Mesenchymal stem cell (in vitro differentiated cells and primary cell): Measurements from ENCODE around the gene KCNJ18.
"Not testable (repeated sequence)": the region's sequence is repeated elsewhere in the genome, so short reads cannot be mapped to it uniquely, and the experiment has no call there.

Experiments used
- DNase-seq: peaks from one replicate; pipeline ENCODE4 v3.0.0-alpha.2; 2013
- H2AFZ ChIP-seq: one replicate; pipeline ENCODE4 v1.6.1; 2013; ENCODE audit warnings: low read depth, mild to moderate bottlenecking, control low read depth, inconsistent platforms, low read length, moderate library complexity
- H2AK5ac ChIP-seq: 2 replicates; pipeline ENCODE4 v1.6.1; 2013; ENCODE audit warnings: low read length, moderate library complexity, mild to moderate bottlenecking, inconsistent platforms; ENCODE audit not compliant: severe bottlenecking
- H2BK120ac ChIP-seq: one replicate; pipeline ENCODE4 v1.6.1; 2013; ENCODE audit warnings: low read depth, mild to moderate bottlenecking, inconsistent platforms, low read length, moderate library complexity
- H2BK12ac ChIP-seq, 2 experiments: one replicate each; pipeline ENCODE4 v1.6.1; 2013; ENCODE audit warnings: inconsistent platforms in 2 of 2, low read length in 2 of 2, mild to moderate bottlenecking in 2 of 2, moderate library complexity in 2 of 2, control low read depth in 1 of 2
- H2BK15ac ChIP-seq: one replicate; pipeline ENCODE4 v1.6.1; 2013; ENCODE audit warnings: mild to moderate bottlenecking, low read depth, inconsistent platforms; ENCODE audit not compliant: poor library complexity, severe bottlenecking
- H2BK5ac ChIP-seq: 2 replicates; pipeline ENCODE4 v1.6.1; 2013; ENCODE audit warnings: low read depth, mild to moderate bottlenecking, low read length, control low read depth, inconsistent platforms; ENCODE audit not compliant: poor library complexity, severe bottlenecking
- H3K14ac ChIP-seq, 2 experiments: one replicate each; pipeline ENCODE4 v1.6.1; 2013; ENCODE audit warnings: inconsistent platforms in 2 of 2, low read length in 2 of 2, control low read depth in 1 of 2, mild to moderate bottlenecking in 1 of 2, moderate library complexity in 1 of 2
- H3K18ac ChIP-seq, 2 experiments: one replicate each; pipeline ENCODE4 v1.6.1; 2013; ENCODE audit warnings: inconsistent platforms in 2 of 2, low read length in 2 of 2, control low read depth in 1 of 2, low read depth in 1 of 2, mild to moderate bottlenecking in 1 of 2
- H3K23ac ChIP-seq, 2 experiments: one replicate each; pipeline ENCODE4 v1.6.1; 2013; ENCODE audit warnings: inconsistent platforms in 2 of 2, low read length in 2 of 2, mild to moderate bottlenecking in 2 of 2, moderate library complexity in 2 of 2, control low read depth in 1 of 2
- H3K27ac ChIP-seq: 2 replicates; pipeline ENCODE4 v1.5.1; 2013; ENCODE audit warnings: mild to moderate bottlenecking, moderate library complexity, low read length, control low read depth, inconsistent platforms; ENCODE audit not compliant: poor library complexity, severe bottlenecking
- H3K27me3 ChIP-seq, 2 experiments: 2 replicates each; pipeline versions ENCODE4 v1.6.1 to v1.7.0; 2013; ENCODE audit warnings: low read length in 2 of 2, mild to moderate bottlenecking in 2 of 2, moderate library complexity in 2 of 2, control low read depth in 1 of 2, inconsistent platforms in 1 of 2; ENCODE audit not compliant: control insufficient read depth in 1 of 2, insufficient read depth in 1 of 2
- H3K36me3 ChIP-seq, 2 experiments: 2 replicates each; pipeline versions ENCODE4 v1.6.1 to v1.7.0; 2013; ENCODE audit warnings: low read length in 2 of 2, control low read depth in 1 of 2, inconsistent platforms in 1 of 2, low read depth in 1 of 2, mild to moderate bottlenecking in 1 of 2; ENCODE audit not compliant: insufficient read depth in 2 of 2, control insufficient read depth in 1 of 2
- H3K4ac ChIP-seq, 2 experiments: one replicate each; pipeline ENCODE4 v1.6.1; 2013; ENCODE audit warnings: inconsistent platforms in 2 of 2, low read length in 2 of 2, mild to moderate bottlenecking in 2 of 2, moderate library complexity in 2 of 2, control low read depth in 1 of 2, low read depth in 1 of 2
- H3K4me1 ChIP-seq: 2 replicates; pipeline ENCODE4 v1.6.1; 2013; ENCODE audit warnings: low read depth, low read length, control low read depth; ENCODE audit not compliant: control insufficient read depth, insufficient read depth
- H3K4me2 ChIP-seq: 2 replicates; pipeline ENCODE4 v1.6.1; 2013; ENCODE audit warnings: low read length, mild to moderate bottlenecking, inconsistent platforms; ENCODE audit not compliant: poor library complexity, severe bottlenecking
- H3K4me3 ChIP-seq, 2 experiments: 2 replicates each; pipeline versions ENCODE4 v1.5.1 to v1.7.0; 2013; ENCODE audit warnings: low read length in 2 of 2, mild to moderate bottlenecking in 2 of 2, control low read depth in 1 of 2, low read depth in 1 of 2; ENCODE audit not compliant: insufficient read depth in 1 of 2
- H3K79me1 ChIP-seq: replicated peaks from 2 replicates; pipeline ENCODE4 v1.6.1; 2013; ENCODE audit warnings: mild to moderate bottlenecking, control low read depth, low read length, inconsistent platforms; ENCODE audit not compliant: poor library complexity, severe bottlenecking
- H3K9ac ChIP-seq: 2 replicates; pipeline ENCODE4 v1.7.0; 2013; ENCODE audit warnings: mild to moderate bottlenecking, low read length, moderate library complexity
- H3K9me3 ChIP-seq: 2 replicates; pipeline ENCODE4 v1.7.0; 2013; ENCODE audit warnings: mild to moderate bottlenecking, low read length; ENCODE audit not compliant: control insufficient read depth
- H4K8ac ChIP-seq: one replicate; pipeline ENCODE4 v1.6.1; 2013; ENCODE audit warnings: inconsistent platforms, mild to moderate bottlenecking, low read length, moderate library complexity
- H4K91ac ChIP-seq: one replicate; pipeline ENCODE4 v1.6.1; 2013; ENCODE audit warnings: mild to moderate bottlenecking, low read length, inconsistent platforms
- WGBS: methylation state at CpG from one replicate; pipeline ENCODE4 v1.1.7; 2013; ENCODE audit warnings: mixed read lengths; 5-methylcytosine and 5-hydroxymethylcytosine counted together

KCNJ18 gene

GRCh38 chr17:21669616-21670360, 22.5 kb upstream of the KCNJ18 start:
- H3K4ac ChIP-seq, H2BK120ac ChIP-seq, H3K18ac ChIP-seq, H2BK5ac ChIP-seq, H3K9me3 ChIP-seq, H4K91ac ChIP-seq, H3K36me3 ChIP-seq, H2BK15ac ChIP-seq, H3K4me3 ChIP-seq, H2AFZ ChIP-seq, H3K23ac ChIP-seq, H4K8ac ChIP-seq, H3K14ac ChIP-seq, H3K4me2 ChIP-seq, H2BK12ac ChIP-seq, H3K9ac ChIP-seq, H2AK5ac ChIP-seq, DNase-seq, H3K4me1 ChIP-seq, H3K79me1 ChIP-seq, H3K27ac ChIP-seq: not testable (repeated sequence)
- 73% methylated on average over 7 of the region's 10 CpGs for WGBS
- peaks cover 0 to 19% of the 10 kb centered on the region in 2 experiments for H3K27me3 ChIP-seq

- DNase-seq, H3K79me1 ChIP-seq, H2BK15ac ChIP-seq, H3K4me2 ChIP-seq, H2BK12ac ChIP-seq, H2BK5ac ChIP-seq, H3K9ac ChIP-seq, H3K14ac ChIP-seq, H4K91ac ChIP-seq, H3K27ac ChIP-seq, H2AK5ac ChIP-seq, H3K18ac ChIP-seq, H3K4ac ChIP-seq, H3K36me3 ChIP-seq, H4K8ac ChIP-seq, H3K4me1 ChIP-seq, H3K23ac ChIP-seq, H3K4me3 ChIP-seq, H2AFZ ChIP-seq, H3K9me3 ChIP-seq, H2BK120ac ChIP-seq: not testable (repeated sequence)
- 50% methylated on average over 8 of the region's 8 CpGs for WGBS
- H3K27me3 ChIP-seq = peaks cover 0 to 21% of the 10 kb centered on the region in 2 experiments
Measured at GRCh38 chr17:21670361-21671155, 21.8 kb upstream of the KCNJ18 start.

- H2BK12ac ChIP-seq, H3K4me3 ChIP-seq: not testable (repeated sequence)
Measured at GRCh38 chr17:21671437-21671836, 20.9 kb upstream of the KCNJ18 start.

GRCh38 chr17:21671871-21672270, 20.5 kb upstream of the KCNJ18 start:
- H3K4me2 ChIP-seq, H3K4me3 ChIP-seq, H2BK15ac ChIP-seq, H3K4ac ChIP-seq, H3K36me3 ChIP-seq, H3K79me1 ChIP-seq, H3K14ac ChIP-seq, H3K9ac ChIP-seq, H4K8ac ChIP-seq, H2AFZ ChIP-seq, H2BK5ac ChIP-seq, H4K91ac ChIP-seq, H2AK5ac ChIP-seq, H3K18ac ChIP-seq, H3K23ac ChIP-seq, H2BK12ac ChIP-seq, H3K4me1 ChIP-seq, H3K27ac ChIP-seq, H2BK120ac ChIP-seq, H3K9me3 ChIP-seq, DNase-seq: not testable (repeated sequence)
- H3K27me3 ChIP-seq = peaks cover 0 to 32% of the 10 kb centered on the region in 2 experiments
- WGBS = 54% methylated on average over 4 of the region's 4 CpGs

More at GRCh38 chr17:21671437-21671836, 20.9 kb upstream of the KCNJ18 start:
- H4K91ac ChIP-seq, H3K36me3 ChIP-seq, H3K9me3 ChIP-seq, H3K14ac ChIP-seq, H2BK120ac ChIP-seq, H3K23ac ChIP-seq, H4K8ac ChIP-seq, H2AFZ ChIP-seq, H3K79me1 ChIP-seq, H2BK5ac ChIP-seq, H2BK15ac ChIP-seq, H3K4ac ChIP-seq, H2AK5ac ChIP-seq, H3K18ac ChIP-seq, H3K4me2 ChIP-seq, H3K27ac ChIP-seq, H3K4me1 ChIP-seq, DNase-seq, H3K9ac ChIP-seq: not testable (repeated sequence)
- 68% methylated on average over 2 of the region's 2 CpGs for WGBS
- peaks cover 0 to 28% of the 10 kb centered on the region in 2 experiments for H3K27me3 ChIP-seq
